Measurements from ENCODE around the gene DYNC2LI1. TPM values are rescaled to one million over a fixed set of nuclear protein-coding genes. Genes with fewer than 3 reads are reported as not detected.

Gene DYNC2LI1
- total and polyA plus RNA-seq, 2 donors from 2014 or later: 41.5 to 54.4 TPM

DNA sequence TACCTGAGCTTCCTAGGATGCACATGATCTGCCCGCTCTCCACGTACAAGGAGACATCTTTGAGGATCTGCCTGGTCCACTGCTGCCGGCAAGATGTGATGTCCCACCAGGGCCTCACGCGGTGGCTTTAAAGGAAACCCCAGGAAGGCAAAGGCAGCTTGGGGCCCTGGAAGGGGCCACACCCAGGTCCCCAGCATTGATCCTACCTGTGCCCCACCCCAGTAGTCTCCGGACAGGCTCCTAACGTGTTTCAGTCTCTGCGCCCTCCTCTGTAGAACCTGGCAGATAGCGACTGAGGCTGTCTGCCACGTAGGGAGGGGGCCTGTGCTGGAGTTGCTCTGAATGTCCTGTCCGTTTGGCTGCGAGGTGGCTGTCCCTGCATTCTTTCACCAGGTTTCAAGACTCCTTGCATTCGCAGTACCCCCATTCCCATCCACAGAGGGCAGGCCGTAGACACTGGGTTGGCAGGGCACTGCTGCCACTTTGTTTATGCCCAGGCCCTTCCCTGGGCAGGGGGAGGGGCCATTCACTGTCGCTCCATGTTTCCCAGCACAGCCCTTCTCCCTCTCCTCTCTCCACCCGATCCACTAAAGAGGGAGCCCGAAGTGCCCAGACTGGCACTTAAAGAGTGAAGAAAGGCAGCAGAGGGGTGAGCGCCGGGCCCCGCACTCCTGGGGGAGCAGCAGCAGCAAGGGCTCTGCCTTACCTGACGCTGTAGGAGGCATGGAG lies 64.2 kb downstream of the DYNC2LI1 start:
- Histone ChIP-seq H3K27me3 (ENCODE audit: control insufficient read depth, insufficient read depth, low read length) (no peaks in the 10 kb centered on the region), H3K36me3 (ENCODE audit: control insufficient read depth in 2 of 3, insufficient read depth in 3 of 3, low read length in 3 of 3) (no peaks in the 10 kb centered on the region), H3K9me3 (ENCODE audit: control insufficient read depth in 2 of 3, insufficient read depth in 1 of 3, low read length in 3 of 3) (no peaks in the 10 kb centered on the region), H3K4me3 (ENCODE audit: low read length in 3 of 3) (no peak overlapping the region), H3K9ac (ENCODE audit: low read length in 3 of 3) (no peak overlapping the region), H3K27ac (ENCODE audit: low read depth in 2 of 2, low read length in 2 of 2) (no peak overlapping the region), H3K4me1 (ENCODE audit: control insufficient read depth in 2 of 3, insufficient read depth in 2 of 3, low read depth in 1 of 3, low read length in 3 of 3) (no peaks in the 10 kb centered on the region)
- FAIRE-seq (no peak), DNase-seq (no peak)
- intact Hi-C loops (cut with DNase I): no loop called here
- TF ChIP-seq, protein P1, sequence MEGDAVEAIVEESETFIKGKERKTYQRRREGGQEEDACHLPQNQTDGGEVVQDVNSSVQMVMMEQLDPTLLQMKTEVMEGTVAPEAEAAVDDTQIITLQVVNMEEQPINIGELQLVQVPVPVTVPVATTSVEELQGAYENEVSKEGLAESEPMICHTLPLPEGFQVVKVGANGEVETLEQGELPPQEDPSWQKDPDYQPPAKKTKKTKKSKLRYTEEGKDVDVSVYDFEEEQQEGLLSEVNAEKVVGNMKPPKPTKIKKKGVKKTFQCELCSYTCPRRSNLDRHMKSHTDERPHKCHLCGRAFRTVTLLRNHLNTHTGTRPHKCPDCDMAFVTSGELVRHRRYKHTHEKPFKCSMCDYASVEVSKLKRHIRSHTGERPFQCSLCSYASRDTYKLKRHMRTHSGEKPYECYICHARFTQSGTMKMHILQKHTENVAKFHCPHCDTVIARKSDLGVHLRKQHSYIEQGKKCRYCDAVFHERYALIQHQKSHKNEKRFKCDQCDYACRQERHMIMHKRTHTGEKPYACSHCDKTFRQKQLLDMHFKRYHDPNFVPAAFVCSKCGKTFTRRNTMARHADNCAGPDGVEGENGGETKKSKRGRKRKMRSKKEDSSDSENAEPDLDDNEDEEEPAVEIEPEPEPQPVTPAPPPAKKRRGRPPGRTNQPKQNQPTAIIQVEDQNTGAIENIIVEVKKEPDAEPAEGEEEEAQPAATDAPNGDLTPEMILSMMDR (IDR thresholded peaks at IDR 0.05; ENCODE audit: borderline replicate concordance, extremely low read depth, insufficient read depth): no peak

DNA sequence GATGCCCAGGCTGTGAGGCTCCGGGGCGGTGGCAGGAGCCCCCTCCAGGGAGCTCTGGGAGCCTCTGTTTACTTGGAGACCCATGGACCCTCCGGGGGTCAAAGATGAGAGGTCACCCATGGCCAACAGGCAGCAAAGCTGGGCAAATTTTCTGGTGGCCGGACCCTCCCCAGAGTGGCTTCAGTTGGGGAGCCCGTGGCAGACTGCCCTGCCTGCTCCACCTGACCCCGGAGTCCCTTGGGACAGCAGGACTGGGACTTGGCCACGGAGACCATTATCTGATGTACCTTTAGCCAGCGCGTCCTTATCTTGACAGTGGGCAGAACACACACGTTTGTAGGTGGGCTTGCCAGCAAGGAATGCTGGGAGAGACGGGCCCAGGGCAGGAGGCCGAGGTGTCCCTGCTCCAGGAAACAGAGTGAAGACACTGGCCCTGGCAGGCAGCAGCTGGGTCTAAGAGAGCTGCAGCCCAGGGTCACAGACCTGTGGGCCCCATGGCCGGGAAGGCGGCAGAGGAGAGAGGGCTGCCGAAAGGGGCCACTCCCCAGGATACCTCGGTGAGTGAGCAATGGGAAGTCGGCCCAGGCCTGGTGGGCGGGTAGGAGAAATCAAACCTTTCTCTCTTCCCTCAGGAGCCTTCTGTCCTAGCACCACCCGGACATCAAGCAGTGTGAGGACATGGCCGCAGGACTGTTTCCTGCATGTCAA lies 64.9 kb downstream of the DYNC2LI1 start, which contains the start of the genes ABCG5 and ABCG8:
Gene ABCG5 (minus strand): TSS at position 280 of the 708 bp plus-strand sequence. CDS start 160 bp downstream, at position 120.
Gene ABCG8 (plus strand): TSS at position 412 of the 708 bp plus-strand sequence. CDS start 83 bp downstream, at position 495.
- FAIRE-seq (no peak), DNase-seq (peak in 1 of 5 donors; percentile 65)
- no peaks in the 10 kb centered on the region for H3K36me3 ChIP-seq (ENCODE audit: control insufficient read depth in 2 of 3, insufficient read depth in 3 of 3, low read length in 3 of 3)
- no peak within 1 kb of the TSS for H3K4me3 ChIP-seq (ENCODE audit: low read length in 3 of 3)
- no peak within 1 kb of the TSS for H3K9ac ChIP-seq (ENCODE audit: low read length in 3 of 3)
- H3K27me3 ChIP-seq (ENCODE audit: control insufficient read depth, insufficient read depth, low read length): no peaks in the 10 kb centered on the region
- intact Hi-C loops (cut with DNase I): no loop called here
- TF ChIP-seq, protein P1 (IDR thresholded peaks at IDR 0.05; ENCODE audit: borderline replicate concordance, extremely low read depth, insufficient read depth): no peak
- no peak within 1 kb of the TSS for H3K27ac ChIP-seq (ENCODE audit: low read depth in 2 of 2, low read length in 2 of 2)
- H3K9me3 ChIP-seq (ENCODE audit: control insufficient read depth in 2 of 3, insufficient read depth in 1 of 3, low read length in 3 of 3): no peaks in the 10 kb centered on the region
- no peaks in the 10 kb centered on the region for H3K4me1 ChIP-seq (ENCODE audit: control insufficient read depth in 2 of 3, insufficient read depth in 2 of 3, low read depth in 1 of 3, low read length in 3 of 3)

DNA sequence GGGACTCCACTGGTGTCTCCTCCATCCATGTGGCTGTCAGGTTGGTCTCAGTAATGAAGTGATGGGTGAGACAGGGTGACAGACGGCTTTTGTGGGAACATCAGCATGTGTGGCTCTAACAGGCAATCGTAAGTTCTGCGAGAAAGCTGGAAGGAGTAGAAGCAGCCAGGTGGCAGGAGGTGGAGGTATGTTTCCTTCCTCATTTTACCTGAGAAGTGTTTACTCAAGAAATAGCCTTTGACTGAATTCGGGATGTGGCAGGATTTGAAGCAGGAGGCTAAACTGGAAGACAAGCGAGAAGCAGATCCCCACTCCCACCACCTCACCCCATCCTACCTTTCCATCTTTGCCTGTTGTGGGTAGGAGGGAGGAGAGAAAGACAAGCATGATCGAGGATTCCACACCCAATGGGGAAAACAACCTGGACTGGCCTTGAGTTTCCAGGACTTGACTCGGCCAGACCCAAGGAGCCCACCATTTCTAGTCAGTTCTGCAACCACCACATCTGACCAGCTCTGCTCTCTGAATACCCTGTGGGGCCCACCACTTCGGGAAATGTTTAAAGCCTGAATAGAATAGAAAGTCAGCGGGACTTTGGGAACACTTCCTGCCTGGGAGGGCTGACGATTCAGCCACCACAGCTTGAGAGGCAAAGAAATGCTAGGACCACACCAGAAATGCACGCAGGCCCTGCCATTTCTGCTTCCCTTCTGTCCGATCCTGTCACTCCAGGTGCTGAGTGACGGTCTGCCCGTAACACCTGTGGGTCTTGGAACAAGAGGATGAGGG lies 66.1 kb downstream of the DYNC2LI1 start:
- Histone ChIP-seq H3K36me3 (ENCODE audit: control insufficient read depth in 2 of 3, insufficient read depth in 3 of 3, low read length in 3 of 3) (no peaks in the 10 kb centered on the region), H3K4me1 (ENCODE audit: control insufficient read depth in 2 of 3, insufficient read depth in 2 of 3, low read depth in 1 of 3, low read length in 3 of 3) (no peaks in the 10 kb centered on the region), H3K4me3 (ENCODE audit: low read length in 3 of 3) (no peak overlapping the region), H3K27ac (ENCODE audit: low read depth in 2 of 2, low read length in 2 of 2) (no peak overlapping the region), H3K9ac (ENCODE audit: low read length in 3 of 3) (no peak overlapping the region), H3K9me3 (ENCODE audit: control insufficient read depth in 2 of 3, insufficient read depth in 1 of 3, low read length in 3 of 3) (no peaks in the 10 kb centered on the region), H3K27me3 (ENCODE audit: control insufficient read depth, insufficient read depth, low read length) (no peaks in the 10 kb centered on the region)
- DNase-seq: no peak
- no peak for FAIRE-seq
- intact Hi-C loops (cut with DNase I): no loop called here
- TF ChIP-seq, protein P1 (IDR thresholded peaks at IDR 0.05; ENCODE audit: borderline replicate concordance, extremely low read depth, insufficient read depth): no peak

Data from kidney (tissue), 14 donors.